DLD1 (cell line): ENCODE measurements around the gene ADTRP.

Experiments used
- in situ Hi-C: cut with HindIII; loops from 2 replicates; pipeline ENCODE4 v1.10.0; 2017; ENCODE audit warnings: low sequenced_read_pairs

The ADTRP gene

GRCh38 chr6:11775791-11776409, 2.7 kb downstream of the ADTRP start:
- in situ Hi-C loops, result no loop called here

GRCh38 chr6:11774426-11774825, 4.2 kb downstream of the ADTRP start:
- in situ Hi-C loops, result loop anchor here (5.0 kb wide), 2 partner anchors 42 to 73 kb away; no protein-coding TSS in a partner anchor

- in situ Hi-C loops, result loop anchor here (5.0 kb wide), 2 partner anchors 41 to 74 kb away; no protein-coding TSS in a partner anchor
Measured at GRCh38 chr6:11773581-11773980, 5.0 kb downstream of the ADTRP start.

- in situ Hi-C loops, result loop anchor here (5.0 kb wide), 2 partner anchors 41 to 74 kb away; no protein-coding TSS in a partner anchor
Measured at GRCh38 chr6:11773013-11773412, 5.6 kb downstream of the ADTRP start.

GRCh38 chr6:11772109-11772825, 6.3 kb downstream of the ADTRP start:
- in situ Hi-C loops, result loop anchor here (5.0 kb wide), 2 partner anchors 40 to 75 kb away; no protein-coding TSS in a partner anchor

- in situ Hi-C loops, result loop anchor here (5.0 kb wide), 2 partner anchors 39 to 76 kb away; no protein-coding TSS in a partner anchor
Measured at GRCh38 chr6:11771473-11772048, 7.0 kb downstream of the ADTRP start.

GRCh38 chr6:11770546-11771466, 7.8 kb downstream of the ADTRP start:
- in situ Hi-C loops, result loop anchor here (5.0 kb wide), 2 partner anchors 39 to 76 kb away; no protein-coding TSS in a partner anchor

- in situ Hi-C loops, result loop anchor here (5.0 kb wide), 2 partner anchors 38 to 77 kb away; no protein-coding TSS in a partner anchor
Measured at GRCh38 chr6:11769811-11770545, 8.6 kb downstream of the ADTRP start.

- in situ Hi-C loops, result no loop called here
Measured at GRCh38 chr6:11769244-11769643, 9.4 kb downstream of the ADTRP start.

- in situ Hi-C loops, result no loop called here
Measured at GRCh38 chr6:11767978-11768756, 10.4 kb downstream of the ADTRP start.

- in situ Hi-C loops, result no loop called here
Measured at GRCh38 chr6:11767458-11767857, 11.1 kb downstream of the ADTRP start.

- in situ Hi-C loops, result no loop called here
Measured at GRCh38 chr6:11766589-11767450, 11.8 kb downstream of the ADTRP start.

GRCh38 chr6:11766043-11766442, 12.6 kb downstream of the ADTRP start:
- in situ Hi-C loops, result no loop called here

GRCh38 chr6:11764250-11764604, 14.4 kb downstream of the ADTRP start:
- in situ Hi-C loops, result no loop called here

- in situ Hi-C loops, result no loop called here
Measured at GRCh38 chr6:11763460-11764249, 14.9 kb downstream of the ADTRP start.

GRCh38 chr6:11762794-11763459, 15.7 kb downstream of the ADTRP start:
- in situ Hi-C loops, result no loop called here
